Measurements from ENCODE around the gene SLC7A1. TPM values are rescaled to one million over a fixed set of nuclear protein-coding genes. Genes with fewer than 3 reads are reported as not detected.

Gene SLC7A1
- total and polyA plus RNA-seq, 2 of the 13 experiments (the other 11 are each of a cell fraction or from before 2014, with no cell fraction given) = 14.5 to 15.3 TPM

- TF ChIP-seq ARNT2 (CRISPR knock-in tag; IDR thresholded peaks at IDR 0.05; ENCODE audit: low read depth) (no peak), ZNF20 (CRISPR knock-in tag; IDR thresholded peaks at IDR 0.05) (no peak), ZNF883 (CRISPR knock-in tag; IDR thresholded peaks at IDR 0.05; ENCODE audit: not compliant biosample characterization) (no peak), HINFP (CRISPR knock-in tag; IDR thresholded peaks at IDR 0.05; ENCODE audit: low read depth) (no peak), GRHL1 (CRISPR knock-in tag; conservative IDR thresholded peaks at IDR 0.05) (no peak), ZNF558 (CRISPR knock-in tag; IDR thresholded peaks at IDR 0.05; ENCODE audit: borderline replicate concordance) (peak; percentile 36; the same call in 1 of the 2 replicates), LRRFIP1 (CRISPR knock-in tag; conservative IDR thresholded peaks at IDR 0.05) (no peak), ZBTB4 (CRISPR knock-in tag; IDR thresholded peaks at IDR 0.05; ENCODE audit: borderline replicate concordance) (no peak), THYN1 (CRISPR knock-in tag; IDR thresholded peaks at IDR 0.05; ENCODE audit: borderline replicate concordance, low read depth) (no peak), NCOA5 (CRISPR knock-in tag; IDR thresholded peaks at IDR 0.05) (no peak), CREBL2 (CRISPR knock-in tag; IDR thresholded peaks at IDR 0.05; ENCODE audit: borderline replicate concordance) (no peak), ZNF451 (CRISPR knock-in tag; IDR thresholded peaks at IDR 0.05) (0 out of 2 replicates have a peak, but pooled peaks have one; percentile 48), SRSF9 (IDR thresholded peaks at IDR 0.05; ENCODE audit: borderline replicate concordance, insufficient read depth, low read depth, low read length, poor library complexity, severe bottlenecking) (no peak), NRL (CRISPR knock-in tag; IDR thresholded peaks at IDR 0.05; ENCODE audit: borderline replicate concordance) (no peak), ZNF468 (CRISPR knock-in tag; IDR thresholded peaks at IDR 0.05) (no peak), CBX5 (CRISPR knock-in tag; IDR thresholded peaks at IDR 0.05; ENCODE audit: borderline replicate concordance) (no peak), TMF1 (CRISPR knock-in tag; IDR thresholded peaks at IDR 0.05; ENCODE audit: low read depth) (no peak)
These were observed at the start of gene SLC7A1 (continued) for GRCh38 chr13:29595380-29596063.
